HCEC 1CT (cell line): ENCODE data around the gene ACTR8.

Source experiments
- DNase-seq: peaks from one replicate; pipeline ENCODE4 v3.0.0-alpha.2; 2017

ACTR8 gene

GRCh38 chr3:53833700-53834099 lies 48.3 kb downstream of the ACTR8 start:
- DNase-seq: no peak

GRCh38 chr3:53833053-53833645 lies 48.8 kb downstream of the ACTR8 start:
- no peak for DNase-seq

GRCh38 chr3:53830944-53831343 lies 51.0 kb downstream of the ACTR8 start:
- no peak for DNase-seq

GRCh38 chr3:53829605-53830004 lies 52.3 kb downstream of the ACTR8 start:
- DNase-seq: no peak

- no peak for DNase-seq
Observed at GRCh38 chr3:53828581-53828980, 53.4 kb downstream of the ACTR8 start.

GRCh38 chr3:53826048-53826447 lies 55.9 kb downstream of the ACTR8 start:
- no peak for DNase-seq

- DNase-seq: no peak
Observed at GRCh38 chr3:53824795-53825194, 57.2 kb downstream of the ACTR8 start.

- no peak for DNase-seq
Observed at GRCh38 chr3:53823956-53824657, 57.8 kb downstream of the ACTR8 start.

GRCh38 chr3:53823026-53823955 lies 58.7 kb downstream of the ACTR8 start:
- DNase-seq: no peak

- DNase-seq: no peak
Observed at GRCh38 chr3:53822331-53822741, 59.6 kb downstream of the ACTR8 start.

- peak; percentile 16 for DNase-seq
Observed at GRCh38 chr3:53821631-53822121, 60.3 kb downstream of the ACTR8 start.

- no peak for DNase-seq
Observed at GRCh38 chr3:53820756-53821580, 61.0 kb downstream of the ACTR8 start.

- no peak for DNase-seq
Observed at GRCh38 chr3:53820084-53820483, 61.9 kb downstream of the ACTR8 start.

- DNase-seq: no peak
Observed at GRCh38 chr3:53819163-53819868, 62.6 kb downstream of the ACTR8 start.

- no peak for DNase-seq
Observed at GRCh38 chr3:53818221-53819162, 63.5 kb downstream of the ACTR8 start.

GRCh38 chr3:53817809-53818208 lies 64.1 kb downstream of the ACTR8 start:
- DNase-seq: no peak

- no peak for DNase-seq
Observed at GRCh38 chr3:53817211-53817610, 64.7 kb downstream of the ACTR8 start.
